CD4-positive, CD25-positive, alpha-beta regulatory T cell (primary cell): Measurements from ENCODE around the gene UPK3BL2. TPM values are rescaled to one million over a fixed set of nuclear protein-coding genes. Genes with fewer than 3 reads are reported as not detected.
A peak's percentile ranks its signal among the peaks of the same experiment; 100 is the strongest.
"Not testable (repeated sequence)": the region's sequence is repeated elsewhere in the genome, so short reads cannot be mapped to it uniquely, and the experiment has no call there.

Experiments
- ATAC-seq, 2 donors: fragments of 150-1000 bp; cut with Tn5 transposase; one replicate each; pipeline ENCODE4 v1.10.0; 2021; ENCODE audit warnings: low read depth in 2 of 2, moderate number of reproducible peaks in 2 of 2, moderate library complexity in 1 of 2
- DNase-seq, 3 donors: peaks; one replicate each; pipeline versions ENCODE4 v3.0.0 to v3.0.0-alpha.2; 2012 to 2022; ENCODE audit warnings: mixed read lengths in 1 of 3
- H3K27ac ChIP-seq: one replicate; pipeline ENCODE4 v1.7.0; 2013; ENCODE audit warnings: mild to moderate bottlenecking, low read length; ENCODE audit not compliant: insufficient read depth, poor library complexity, severe bottlenecking
- H3K27me3 ChIP-seq: one replicate; pipeline ENCODE4 v1.7.0; 2013; ENCODE audit warnings: low read length; ENCODE audit not compliant: control insufficient read depth, insufficient read depth
- H3K36me3 ChIP-seq: one replicate; pipeline ENCODE4 v1.7.0; 2013; ENCODE audit warnings: mild to moderate bottlenecking, low read length, moderate library complexity; ENCODE audit not compliant: control insufficient read depth, insufficient read depth
- H3K4me1 ChIP-seq: 2 replicates; pipeline ENCODE4 v1.7.0; 2013; ENCODE audit warnings: mild to moderate bottlenecking, low read length; ENCODE audit not compliant: insufficient read depth, control insufficient read depth, poor library complexity, severe bottlenecking
- H3K4me3 ChIP-seq: one replicate; pipeline ENCODE4 v1.7.0; 2013; ENCODE audit warnings: low read depth, mild to moderate bottlenecking, low read length, moderate library complexity
- H3K9me3 ChIP-seq, 2 experiments: 1 replicate in 1 of 2; 2 replicates in 1 of 2; pipeline ENCODE4 v1.7.0; 2013; ENCODE audit warnings: low read length in 2 of 2, mild to moderate bottlenecking in 1 of 2, moderate library complexity in 1 of 2; ENCODE audit not compliant: control insufficient read depth in 2 of 2
- H3K27ac Mint-ChIP-seq, 3 donors: one replicate each; pipeline ENCODE4 v1.8.0; 2020 to 2022; ENCODE audit warnings: mild to moderate bottlenecking in 3 of 3, mixed read lengths in 3 of 3, moderate library complexity in 2 of 3
- H3K27me3 Mint-ChIP-seq: one replicate; pipeline ENCODE4 v1.8.0; 2022; ENCODE audit warnings: mild to moderate bottlenecking, mixed read lengths
- H3K36me3 Mint-ChIP-seq: one replicate; pipeline ENCODE4 v1.8.0; 2020; ENCODE audit warnings: mixed read lengths
- H3K4me1 Mint-ChIP-seq, 4 donors: one replicate each; pipeline ENCODE4 v1.8.0; 2020 to 2022; ENCODE audit warnings: mixed read lengths in 4 of 4, mild to moderate bottlenecking in 1 of 4
- H3K4me3 Mint-ChIP-seq, 4 donors: one replicate each; pipeline ENCODE4 v1.8.0; 2020 to 2022; ENCODE audit warnings: mild to moderate bottlenecking in 4 of 4, mixed read lengths in 4 of 4, moderate library complexity in 3 of 4
- H3K9me3 Mint-ChIP-seq, 7 donors: one replicate each; pipeline ENCODE4 v1.8.0; 2020 to 2022; ENCODE audit warnings: mixed read lengths in 7 of 7, mild to moderate bottlenecking in 3 of 7, moderate library complexity in 2 of 7
- polyA plus RNA-seq, 4 donors: library from polyadenylated mRNA; unstranded; fragments of 300-500 nt; fragmentation: Illumina TruSeq; gene quantifications; one replicate each; pipeline ENCODE4 v1.2.3, GENCODE V29; 2021
- total RNA-seq: library from RNA; stranded (reverse); gene quantifications from one replicate; pipeline ENCODE4 v1.2.3, GENCODE V29; 2022

UPK3BL2 gene
- total and polyA plus RNA-seq, 5 donors from 2014 or later, result 0.86 to 98.1 (median 1.7) TPM

- H3K27ac Mint-ChIP-seq, H3K27ac ChIP-seq: not testable (repeated sequence)
These were observed 32.9 kb downstream of the UPK3BL2 start for GRCh38 chr7:102510575-102510974.

GRCh38 chr7:102507410-102508088 is 35.9 kb downstream of the UPK3BL2 start:
- H3K4me3 ChIP-seq, DNase-seq, H3K27ac Mint-ChIP-seq, H3K9me3 ChIP-seq, H3K27me3 Mint-ChIP-seq, H3K4me3 Mint-ChIP-seq, H3K27me3 ChIP-seq, H3K27ac ChIP-seq, H3K4me1 ChIP-seq, H3K4me1 Mint-ChIP-seq, H3K36me3 Mint-ChIP-seq, H3K9me3 Mint-ChIP-seq, ATAC-seq, H3K36me3 ChIP-seq: not testable (repeated sequence)

More at GRCh38 chr7:102510575-102510974, 32.9 kb downstream of the UPK3BL2 start:
- H3K36me3 Mint-ChIP-seq, H3K27me3 Mint-ChIP-seq, H3K4me3 ChIP-seq, H3K36me3 ChIP-seq, DNase-seq, ATAC-seq, H3K4me3 Mint-ChIP-seq, H3K9me3 ChIP-seq, H3K4me1 ChIP-seq, H3K9me3 Mint-ChIP-seq, H3K4me1 Mint-ChIP-seq, H3K27me3 ChIP-seq: not testable (repeated sequence)

GRCh38 chr7:102505298-102506185 is 38.0 kb downstream of the UPK3BL2 start:
- H3K36me3 ChIP-seq, H3K4me3 ChIP-seq, H3K27me3 Mint-ChIP-seq, H3K27ac ChIP-seq, H3K9me3 Mint-ChIP-seq, H3K4me3 Mint-ChIP-seq, H3K9me3 ChIP-seq, DNase-seq, H3K27me3 ChIP-seq, H3K4me1 Mint-ChIP-seq, H3K27ac Mint-ChIP-seq, H3K4me1 ChIP-seq, H3K36me3 Mint-ChIP-seq: not testable (repeated sequence)
- peak in 1 of 2 donors; percentile 9 for ATAC-seq

GRCh38 chr7:102503141-102503540 is 40.4 kb downstream of the UPK3BL2 start:
- H3K27me3 Mint-ChIP-seq, H3K27ac Mint-ChIP-seq, H3K4me3 Mint-ChIP-seq, H3K9me3 ChIP-seq, H3K4me1 ChIP-seq, H3K36me3 ChIP-seq, DNase-seq, H3K9me3 Mint-ChIP-seq, ATAC-seq, H3K36me3 Mint-ChIP-seq, H3K4me1 Mint-ChIP-seq, H3K27ac ChIP-seq, H3K4me3 ChIP-seq, H3K27me3 ChIP-seq: not testable (repeated sequence)

GRCh38 chr7:102498321-102498720 is 45.2 kb downstream of the UPK3BL2 start:
- not testable (repeated sequence) for H3K36me3 Mint-ChIP-seq, H3K4me3 Mint-ChIP-seq, H3K4me1 ChIP-seq, H3K27ac Mint-ChIP-seq, H3K9me3 Mint-ChIP-seq, H3K27ac ChIP-seq, H3K4me3 ChIP-seq, H3K36me3 ChIP-seq, DNase-seq, ATAC-seq, H3K27me3 ChIP-seq, H3K4me1 Mint-ChIP-seq, H3K27me3 Mint-ChIP-seq, H3K9me3 ChIP-seq

GRCh38 chr7:102497308-102497707 is 46.2 kb downstream of the UPK3BL2 start:
- H3K4me1 ChIP-seq, H3K4me3 Mint-ChIP-seq, H3K4me1 Mint-ChIP-seq, H3K36me3 Mint-ChIP-seq, DNase-seq, H3K27me3 Mint-ChIP-seq, H3K36me3 ChIP-seq, H3K4me3 ChIP-seq, H3K9me3 ChIP-seq, H3K27me3 ChIP-seq, ATAC-seq, H3K27ac ChIP-seq, H3K9me3 Mint-ChIP-seq, H3K27ac Mint-ChIP-seq: not testable (repeated sequence)

GRCh38 chr7:102496861-102497260 is 46.6 kb downstream of the UPK3BL2 start:
- H3K27me3 ChIP-seq, H3K9me3 ChIP-seq, DNase-seq, H3K27ac ChIP-seq, H3K36me3 Mint-ChIP-seq, H3K4me1 ChIP-seq, H3K4me3 ChIP-seq, H3K27ac Mint-ChIP-seq, H3K27me3 Mint-ChIP-seq, ATAC-seq, H3K4me1 Mint-ChIP-seq, H3K36me3 ChIP-seq, H3K4me3 Mint-ChIP-seq, H3K9me3 Mint-ChIP-seq: not testable (repeated sequence)
